Activated CD4-positive, alpha-beta T cell treated with anti-CD3 and anti-CD28 coated beads, Interleukin-2, amount 10 ng/mL, durations not matched to agents 7 days and 5 days (primary cell): ENCODE measurements around the gene AGBL1. TPM values are rescaled to one million over a fixed set of nuclear protein-coding genes. Genes with fewer than 3 reads are reported as not detected.

Source experiments
- CTCF ChIA-PET: fragments of 350-600 bp; sonication (Branson Sonifier 250); formaldehyde crosslinking; loops from one replicate; lab custom pipeline; 2021; ENCODE audit warnings: antibody characterized with exemption; lab: Charles Lee
- POLR2A ChIA-PET: fragments of 350-600 bp; sonication (Branson Sonifier 250); formaldehyde crosslinking; loops from one replicate; lab custom pipeline; 2021; ENCODE audit warnings: antibody characterized with exemption; lab: Charles Lee
- DNase-seq: peaks from one replicate; pipeline ENCODE4 v3.0.0-alpha.2; 2020
- H3K27ac Mint-ChIP-seq: one replicate; pipeline ENCODE4 v1.8.0; 2021; ENCODE audit warnings: mild to moderate bottlenecking, moderate library complexity, mixed read lengths
- H3K27me3 Mint-ChIP-seq: one replicate; pipeline ENCODE4 v1.8.0; 2021; ENCODE audit warnings: mixed read lengths
- H3K36me3 Mint-ChIP-seq: one replicate; pipeline ENCODE4 v1.8.0; 2021; ENCODE audit warnings: low read depth, mixed read lengths
- H3K4me1 Mint-ChIP-seq: one replicate; pipeline ENCODE4 v1.8.0; 2021; ENCODE audit warnings: mixed read lengths
- H3K4me3 Mint-ChIP-seq: one replicate; pipeline ENCODE4 v1.8.0; 2021; ENCODE audit warnings: mild to moderate bottlenecking, moderate library complexity, mixed read lengths
- H3K9me3 Mint-ChIP-seq: one replicate; pipeline ENCODE4 v1.8.0; 2021; ENCODE audit warnings: mixed read lengths
- total RNA-seq, 2 experiments: library from RNA; stranded (reverse); gene quantifications; one replicate each; pipeline ENCODE4 v1.2.3, GENCODE V29; 2021

AGBL1 gene
- total RNA-seq, 2 experiments from 2014 or later = not detected

GRCh38 chr15:86278586-86278985 is 198.9 kb downstream of the AGBL1 start:
- no peak for DNase-seq
- POLR2A ChIA-PET = no interaction called here
- Mint-ChIP-seq H3K4me3 (no peak overlapping the region), H3K9me3 (no peaks in the 10 kb centered on the region), H3K27ac (no peak overlapping the region), H3K4me1 (no peaks in the 10 kb centered on the region), H3K27me3 (no peaks in the 10 kb centered on the region), H3K36me3 (no peaks in the 10 kb centered on the region)
- CTCF ChIA-PET = no interaction called here

GRCh38 chr15:86284635-86285034 is 205.0 kb downstream of the AGBL1 start:
- CTCF ChIA-PET = no interaction called here

DNA sequence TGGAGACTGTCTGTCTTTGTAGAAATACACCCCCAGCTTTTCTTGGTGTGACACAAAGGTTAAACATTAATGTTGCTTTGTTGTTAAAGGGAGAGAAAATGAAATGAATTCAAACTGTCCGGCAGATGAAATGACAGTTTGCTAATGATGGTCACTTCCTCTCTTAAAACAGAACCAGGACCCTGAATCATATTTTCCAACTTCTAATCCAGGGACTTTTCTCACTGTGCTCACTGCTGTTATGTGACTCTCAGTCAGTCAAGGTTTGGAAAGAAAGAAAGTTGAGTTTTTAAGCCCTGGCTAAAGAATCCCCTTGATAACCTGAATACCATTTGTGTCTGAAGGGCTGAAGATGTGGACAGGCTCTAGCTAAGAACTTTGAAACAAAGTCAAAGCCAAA is 215.8 kb downstream of the AGBL1 start:
- ChIA-PET CTCF (no interaction called here), POLR2A (no interaction called here)
- Mint-ChIP-seq H3K9me3 (no peaks in the 10 kb centered on the region), H3K4me3 (no peak overlapping the region), H3K27me3 (peaks cover 2% of the 10 kb centered on the region), H3K4me1 (no peaks in the 10 kb centered on the region), H3K36me3 (no peaks in the 10 kb centered on the region), H3K27ac (no peak overlapping the region)
- no peak for DNase-seq

More at GRCh38 chr15:86284635-86285034, 205.0 kb downstream of the AGBL1 start:
- Mint-ChIP-seq H3K36me3 (no peaks in the 10 kb centered on the region), H3K27ac (no peak overlapping the region), H3K4me1 (no peaks in the 10 kb centered on the region), H3K9me3 (no peaks in the 10 kb centered on the region), H3K27me3 (peaks cover 2% of the 10 kb centered on the region), H3K4me3 (no peak overlapping the region)
- DNase-seq = no peak
- POLR2A ChIA-PET = no interaction called here

DNA sequence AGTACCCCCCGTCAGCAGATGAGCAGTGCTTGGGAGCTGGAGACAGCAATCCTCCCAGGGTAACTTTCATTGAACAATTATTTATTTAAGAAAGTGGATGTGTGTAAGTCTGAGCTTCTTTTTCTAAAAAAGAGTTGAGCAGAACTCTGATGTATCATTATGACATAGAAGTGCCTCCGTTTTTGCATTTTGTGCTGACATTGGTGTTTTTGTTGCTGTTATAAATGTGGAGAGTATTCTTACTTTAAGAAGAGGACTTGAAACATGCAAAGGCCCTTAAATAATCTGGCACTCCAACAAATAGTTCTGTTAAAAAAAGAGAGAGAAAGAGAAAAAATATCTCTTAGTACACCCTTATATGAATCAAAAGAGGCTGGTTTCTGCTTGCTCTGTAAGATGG is 217.1 kb downstream of the AGBL1 start:
- peaks cover 2% of the 10 kb centered on the region for H3K27me3 Mint-ChIP-seq
- H3K27ac Mint-ChIP-seq = no peak overlapping the region
- no peaks in the 10 kb centered on the region for H3K36me3 Mint-ChIP-seq
- no peaks in the 10 kb centered on the region for H3K4me1 Mint-ChIP-seq
- H3K4me3 Mint-ChIP-seq = no peak overlapping the region
- POLR2A ChIA-PET = no interaction called here
- CTCF ChIA-PET = no interaction called here
- no peaks in the 10 kb centered on the region for H3K9me3 Mint-ChIP-seq
- no peak for DNase-seq

DNA sequence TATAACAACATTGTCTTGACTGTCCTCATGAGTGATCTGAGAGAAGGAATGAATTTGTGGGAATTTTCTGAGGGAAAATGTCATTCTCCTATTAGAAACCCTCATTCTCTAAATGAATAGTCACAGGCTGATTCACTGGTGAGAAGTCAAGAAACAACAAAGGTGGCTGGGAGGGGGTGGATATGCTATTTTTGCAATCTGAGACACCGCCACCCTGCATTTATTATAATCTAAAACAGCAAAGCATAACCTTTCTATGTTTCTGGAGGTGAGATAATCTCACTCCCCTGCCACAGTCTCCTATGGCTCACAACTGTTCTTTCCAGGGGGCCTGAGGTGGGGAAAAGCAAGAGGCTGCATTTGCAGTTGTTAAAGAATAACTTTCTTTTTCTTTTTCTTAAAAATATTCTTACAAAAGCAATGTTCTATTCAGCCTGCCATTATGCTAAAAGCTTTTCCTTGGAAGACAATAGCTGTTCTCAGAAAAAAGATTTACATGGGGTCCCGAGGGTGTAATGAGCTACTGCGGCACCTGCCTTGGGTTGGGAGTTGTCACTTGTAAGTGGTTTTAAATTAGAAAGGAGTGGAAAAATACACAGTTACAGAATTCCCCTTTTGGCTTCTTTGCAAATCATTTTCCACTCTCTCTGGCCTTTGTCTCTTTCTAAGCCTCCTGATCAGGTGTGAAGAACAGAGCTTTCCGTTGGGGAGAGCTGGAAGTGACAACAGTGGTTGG is 220.9 kb downstream of the AGBL1 start:
- CTCF ChIA-PET = no interaction called here
- POLR2A ChIA-PET = no interaction called here

DNA sequence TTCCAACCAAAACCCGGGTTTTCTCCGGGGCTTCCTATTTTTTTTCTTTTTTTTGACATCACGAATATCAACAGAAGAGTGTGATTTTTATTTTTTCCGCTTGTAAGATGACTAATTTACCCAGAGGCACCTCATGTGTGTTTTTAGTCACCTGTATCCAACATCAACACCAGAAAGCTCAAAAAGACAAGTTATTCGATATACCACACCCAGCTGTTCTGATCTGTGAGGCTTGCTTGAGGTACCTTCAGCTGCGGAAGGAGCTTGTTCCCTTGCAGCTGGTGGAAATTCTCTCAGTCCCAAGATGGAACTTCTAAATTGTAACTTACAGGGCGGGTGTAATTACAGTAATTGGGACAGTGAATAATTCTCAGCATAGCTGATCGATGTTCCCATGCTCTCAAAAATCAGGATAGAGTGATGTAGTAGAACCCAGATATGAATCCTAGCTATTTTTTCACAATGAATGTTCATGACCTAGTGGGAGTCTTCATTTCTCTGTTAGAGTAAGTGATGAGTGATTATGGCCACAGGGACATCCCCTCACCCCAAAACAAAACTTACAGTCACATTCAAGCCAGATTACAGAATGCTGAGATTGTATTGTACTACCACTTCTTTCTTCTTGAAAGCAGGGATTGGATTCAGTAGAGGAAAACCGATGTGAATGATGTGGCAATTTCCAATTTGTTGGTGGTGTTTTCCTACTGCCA is 232.1 kb downstream of the AGBL1 start:
- ChIA-PET CTCF (no interaction called here), POLR2A (no interaction called here)
- no peak overlapping the region for H3K27ac Mint-ChIP-seq

More for the DNA sequence above, 220.9 kb downstream of the AGBL1 start:
- Mint-ChIP-seq H3K27ac (no peak overlapping the region), H3K4me1 (no peaks in the 10 kb centered on the region), H3K36me3 (no peaks in the 10 kb centered on the region), H3K27me3 (no peaks in the 10 kb centered on the region), H3K4me3 (no peak overlapping the region), H3K9me3 (no peaks in the 10 kb centered on the region)
- no peak for DNase-seq

DNA sequence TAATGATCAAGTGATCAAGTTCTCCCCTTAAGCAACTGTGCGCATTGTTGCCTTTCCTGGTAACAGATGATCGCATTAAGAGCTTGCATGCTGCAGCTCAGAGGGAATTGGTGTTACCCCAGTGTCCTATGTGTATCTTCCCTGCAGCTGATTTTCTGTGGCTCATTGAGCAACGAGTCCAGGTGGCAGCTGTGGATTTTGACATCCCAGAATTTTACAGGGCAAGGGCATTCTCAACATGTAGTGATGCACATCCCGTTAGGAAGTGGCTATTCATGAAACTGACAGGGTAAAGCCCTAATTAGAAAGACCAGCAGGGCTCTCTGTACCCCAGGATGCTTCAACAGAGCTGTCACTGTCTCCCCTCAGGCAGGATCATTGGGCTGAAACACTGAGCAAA is 232.8 kb downstream of the AGBL1 start:
- POLR2A ChIA-PET = no interaction called here
- Mint-ChIP-seq H3K27ac (no peak overlapping the region), H3K27me3 (peaks cover 8% of the 10 kb centered on the region), H3K36me3 (no peaks in the 10 kb centered on the region), H3K9me3 (no peaks in the 10 kb centered on the region), H3K4me1 (no peaks in the 10 kb centered on the region), H3K4me3 (no peak overlapping the region)
- CTCF ChIA-PET = no interaction called here
- DNase-seq = no peak

More for the DNA sequence above, 232.1 kb downstream of the AGBL1 start:
- Mint-ChIP-seq H3K9me3 (no peaks in the 10 kb centered on the region), H3K4me1 (no peaks in the 10 kb centered on the region), H3K4me3 (no peak overlapping the region), H3K36me3 (no peaks in the 10 kb centered on the region), H3K27me3 (peaks cover 3% of the 10 kb centered on the region)
- no peak for DNase-seq

- Mint-ChIP-seq H3K9me3 (no peaks in the 10 kb centered on the region), H3K4me1 (no peaks in the 10 kb centered on the region), H3K36me3 (no peaks in the 10 kb centered on the region), H3K27ac (no peak overlapping the region), H3K27me3 (peaks cover 6% of the 10 kb centered on the region), H3K4me3 (no peak overlapping the region)
- no peak for DNase-seq
- POLR2A ChIA-PET = no interaction called here
- CTCF ChIA-PET = no interaction called here
Observed at GRCh38 chr15:86316216-86316615, 236.5 kb downstream of the AGBL1 start.

DNA sequence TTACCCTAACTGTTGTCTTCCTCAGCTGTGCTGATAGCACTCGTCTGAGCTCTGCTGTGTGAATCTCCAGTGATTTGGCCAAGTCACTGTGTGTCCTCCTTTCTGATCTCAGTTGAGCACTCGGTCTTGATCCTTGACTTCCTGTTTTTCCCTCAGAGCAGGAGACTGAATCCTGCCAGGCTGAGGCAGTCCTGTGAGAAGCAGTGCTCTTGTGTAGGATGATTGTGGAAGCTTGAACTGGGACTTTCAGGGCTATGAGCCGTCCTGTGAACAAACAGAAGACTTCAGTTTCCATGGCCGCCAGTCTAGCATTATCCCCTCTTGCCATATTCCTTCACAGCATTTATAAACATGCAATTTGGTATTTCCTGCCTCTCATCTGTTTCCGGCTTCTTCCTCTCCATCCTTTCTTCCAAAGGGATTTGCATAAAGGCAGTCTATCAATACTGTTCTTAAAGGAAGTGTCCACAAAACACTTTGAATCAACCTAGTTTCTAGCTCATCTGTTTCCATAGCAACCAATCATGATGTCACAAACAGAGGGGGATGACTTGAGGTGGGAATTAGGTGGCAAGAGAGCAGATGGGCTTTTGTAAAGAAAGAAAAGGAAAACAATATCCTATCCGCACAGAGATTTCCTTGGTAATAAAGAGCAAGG is 237.2 kb downstream of the AGBL1 start:
- POLR2A ChIA-PET = no interaction called here
- H3K4me1 Mint-ChIP-seq = no peaks in the 10 kb centered on the region
- DNase-seq = no peak
- H3K36me3 Mint-ChIP-seq = no peaks in the 10 kb centered on the region
- H3K9me3 Mint-ChIP-seq = no peaks in the 10 kb centered on the region
- CTCF ChIA-PET = no interaction called here
- no peak overlapping the region for H3K27ac Mint-ChIP-seq
- no peak overlapping the region for H3K4me3 Mint-ChIP-seq
- peaks cover 6% of the 10 kb centered on the region for H3K27me3 Mint-ChIP-seq

GRCh38 chr15:86317384-86317740 is 237.7 kb downstream of the AGBL1 start:
- ChIA-PET CTCF (no interaction called here), POLR2A (no interaction called here)
- H3K9me3 Mint-ChIP-seq = no peaks in the 10 kb centered on the region
- no peak for DNase-seq
- H3K27me3 Mint-ChIP-seq = peaks cover 6% of the 10 kb centered on the region
- no peaks in the 10 kb centered on the region for H3K36me3 Mint-ChIP-seq
- no peak overlapping the region for H3K4me3 Mint-ChIP-seq
- H3K4me1 Mint-ChIP-seq = no peaks in the 10 kb centered on the region
- H3K27ac Mint-ChIP-seq = no peak overlapping the region

DNA sequence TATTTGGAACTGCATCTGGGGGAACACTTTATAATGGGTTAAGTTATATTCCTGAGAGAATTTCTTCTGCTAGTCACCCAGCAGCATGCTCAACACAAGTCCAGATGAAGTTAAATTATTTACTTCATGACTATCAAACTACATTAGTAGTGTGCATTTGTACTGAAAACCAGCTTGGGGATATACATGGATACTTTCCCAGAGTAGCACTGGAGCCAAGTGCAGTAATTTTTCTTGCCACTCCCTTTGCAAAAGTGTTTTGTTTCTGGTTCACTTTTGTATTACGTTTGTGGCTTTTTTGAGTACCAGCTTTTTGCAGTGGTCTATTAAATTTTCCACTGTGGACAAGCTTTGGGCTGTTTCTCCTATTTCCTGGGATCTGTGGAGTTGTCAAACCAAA is 243.0 kb downstream of the AGBL1 start:
- DNase-seq = no peak
- no peaks in the 10 kb centered on the region for H3K36me3 Mint-ChIP-seq
- no peaks in the 10 kb centered on the region for H3K27me3 Mint-ChIP-seq

DNA sequence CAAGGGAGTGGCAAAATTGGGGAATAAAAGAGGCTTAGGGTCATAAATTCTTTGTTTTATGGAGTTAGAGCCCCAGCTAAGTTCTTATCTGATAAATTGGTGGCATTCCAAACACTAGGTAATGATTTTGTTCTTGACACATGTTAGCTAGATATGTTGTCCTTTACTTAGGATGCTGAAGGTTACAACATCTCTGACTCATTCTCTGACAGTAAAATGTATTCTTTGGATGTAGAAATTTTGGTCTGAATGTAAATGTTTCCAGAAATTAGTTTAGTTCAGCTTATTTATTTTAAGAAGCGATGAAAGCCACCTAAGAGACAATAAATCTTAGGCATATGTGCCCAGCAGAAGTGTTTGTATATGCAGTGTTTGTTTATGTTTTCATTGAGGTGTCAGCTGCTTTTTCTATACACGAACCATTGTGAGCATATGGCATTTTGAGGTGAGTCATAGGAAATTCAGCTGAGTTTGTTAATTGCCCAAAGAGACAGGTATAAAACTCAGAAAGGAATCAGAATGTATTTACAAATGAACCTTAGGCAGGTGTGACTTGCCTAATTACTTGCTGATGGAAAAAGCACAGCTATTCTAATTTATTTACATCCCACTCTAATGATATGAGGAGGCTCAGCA is 247.7 kb downstream of the AGBL1 start:
- DNase-seq = no peak
- ChIA-PET CTCF (interaction anchor here (0.6 kb wide), 1 partner anchor 1294 kb away, joined by 4 read pairs; no protein-coding TSS in a partner anchor), POLR2A (no interaction called here)
- Mint-ChIP-seq H3K9me3 (peaks cover 13% of the 10 kb centered on the region), H3K36me3 (no peaks in the 10 kb centered on the region), H3K4me3 (no peak overlapping the region), H3K27me3 (no peaks in the 10 kb centered on the region), H3K27ac (no peak overlapping the region), H3K4me1 (no peaks in the 10 kb centered on the region)

More for the DNA sequence above, 243.0 kb downstream of the AGBL1 start:
- Mint-ChIP-seq H3K9me3 (no peaks in the 10 kb centered on the region), H3K27ac (no peak overlapping the region), H3K4me1 (no peaks in the 10 kb centered on the region), H3K4me3 (no peak overlapping the region)
- ChIA-PET POLR2A (no interaction called here), CTCF (interaction anchor here (0.6 kb wide), 1 partner anchor 82 kb away, joined by 3 read pairs; no protein-coding TSS in a partner anchor)

- Mint-ChIP-seq H3K27me3 (no peaks in the 10 kb centered on the region), H3K27ac (no peak overlapping the region), H3K9me3 (peaks cover 13% of the 10 kb centered on the region), H3K4me3 (no peak overlapping the region), H3K36me3 (no peaks in the 10 kb centered on the region), H3K4me1 (no peaks in the 10 kb centered on the region)
- ChIA-PET CTCF (no interaction called here), POLR2A (no interaction called here)
- no peak for DNase-seq
Observed at GRCh38 chr15:86328658-86329057, 249.0 kb downstream of the AGBL1 start.
